ENCODE results near the gene NUBP2. TPM values are rescaled to one million over a fixed set of nuclear protein-coding genes. Genes with fewer than 3 reads are reported as not detected.

NUBP2 gene
- total and polyA plus RNA-seq, 10 of the 15 experiments (the other 5 are each of a cell fraction or from before 2014, with no cell fraction given), result 1.9 to 129 (median 51.7) TPM

- peak overlapping the region; percentile 86 for H3K4me2 ChIP-seq (ENCODE audit: control insufficient read depth, insufficient read depth)
- H3K27ac ChIP-seq (ENCODE audit: control insufficient read depth, insufficient read depth), result no peak overlapping the region
- H3K4me3 ChIP-seq, result peak overlapping the region; percentile 100; the same call in 1 of the 2 replicates
- ATAC-seq (no peak), DNase-seq (ENCODE audit: low read depth, low spot score) (no peak), FAIRE-seq (no peak)
- H3K4me1 ChIP-seq (ENCODE audit: control insufficient read depth, insufficient read depth, low read length), result peaks cover 13% of the 10 kb centered on the region
- H3K27me3 ChIP-seq (replicated peaks in 1 of 2; ENCODE audit: control insufficient read depth in 2 of 2, insufficient read depth in 2 of 2, low read length in 1 of 2), result no peaks in the 10 kb centered on the region
- no peak overlapping the region for H2AFZ ChIP-seq (ENCODE audit: control insufficient read depth, low read depth, low read length)
- ChIA-PET SMC1A (ENCODE audit: uncharacterized antibody, unreplicated experiment) (interaction anchor here (0.6 to 1.0 kb wide), 2 partner anchors 48 to 273 kb away, joined by 3 read pairs; no protein-coding TSS in a partner anchor), CTCF (no interaction called here), RAD21 (ENCODE audit: unreplicated experiment) (interaction anchor here (3.1 kb wide), 1 partner anchor 13 kb away, joined by 22 read pairs; the partner anchor contains the start of genes NUBP2 and SPSB3), POLR2A (interaction anchor here (5.8 kb wide), 1 partner anchor 13 kb away, joined by 39 read pairs; the partner anchor contains the start of genes NUBP2 and SPSB3)
- intact Hi-C loops (cut with micrococcal nuclease; ENCODE audit: unreplicated experiment), result loop anchor here (5.0 kb wide), 1 partner anchor 62 kb away; the partner anchor contains the start of gene MAPK8IP3
- in situ Hi-C loops (cut with MboI), result loop anchor here (5.0 kb wide), 1 partner anchor 57 kb away; no protein-coding TSS in a partner anchor
- peaks cover 0 to 23% of the 10 kb centered on the region in 2 experiments; a peak in 3 of 4 replicates for H3K36me3 ChIP-seq (ENCODE audit: control insufficient read depth in 2 of 2, insufficient read depth in 2 of 2, low read length in 1 of 2)
- H3K9ac ChIP-seq (ENCODE audit: control insufficient read depth, insufficient read depth, low read length), result no peak overlapping the region
- H3K9me3 ChIP-seq (replicated peaks; ENCODE audit: control insufficient read depth, insufficient read depth, low read length), result no peaks in the 10 kb centered on the region
- no TSS peak for BruUV-seq (replicated peaks)
- 82% methylated on average over 24 of the region's 27 CpGs for WGBS (ENCODE audit: insufficient coverage, insufficient replicate concordance, low lambda C conversion rate, missing lambda C conversion rate)
- no peaks in the 10 kb centered on the region for H4K20me1 ChIP-seq (ENCODE audit: control insufficient read depth, insufficient read depth)
- peaks cover 42% of the 10 kb centered on the region for H3K79me2 ChIP-seq (ENCODE audit: control insufficient read depth, insufficient read depth, low read length)
- TF ChIP-seq, protein P1, sequence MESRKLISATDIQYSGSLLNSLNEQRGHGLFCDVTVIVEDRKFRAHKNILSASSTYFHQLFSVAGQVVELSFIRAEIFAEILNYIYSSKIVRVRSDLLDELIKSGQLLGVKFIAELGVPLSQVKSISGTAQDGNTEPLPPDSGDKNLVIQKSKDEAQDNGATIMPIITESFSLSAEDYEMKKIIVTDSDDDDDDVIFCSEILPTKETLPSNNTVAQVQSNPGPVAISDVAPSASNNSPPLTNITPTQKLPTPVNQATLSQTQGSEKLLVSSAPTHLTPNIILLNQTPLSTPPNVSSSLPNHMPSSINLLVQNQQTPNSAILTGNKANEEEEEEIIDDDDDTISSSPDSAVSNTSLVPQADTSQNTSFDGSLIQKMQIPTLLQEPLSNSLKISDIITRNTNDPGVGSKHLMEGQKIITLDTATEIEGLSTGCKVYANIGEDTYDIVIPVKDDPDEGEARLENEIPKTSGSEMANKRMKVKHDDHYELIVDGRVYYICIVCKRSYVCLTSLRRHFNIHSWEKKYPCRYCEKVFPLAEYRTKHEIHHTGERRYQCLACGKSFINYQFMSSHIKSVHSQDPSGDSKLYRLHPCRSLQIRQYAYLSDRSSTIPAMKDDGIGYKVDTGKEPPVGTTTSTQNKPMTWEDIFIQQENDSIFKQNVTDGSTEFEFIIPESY (IDR thresholded peaks at IDR 0.05), result no peak
- TF ChIP-seq ZNF274 (IDR thresholded peaks at IDR 0.05; ENCODE audit: insufficient read depth, insufficient read length) (no peak), POLR2A (IDR thresholded peaks at IDR 0.05; ENCODE audit: low read depth, low read length) (peak; percentile 43; the same call in 1 of the 2 replicates), E2F4 (IDR thresholded peaks at IDR 0.05; ENCODE audit: low read depth, low read length) (no peak), RELA (IDR thresholded peaks at IDR 0.05; ENCODE audit: borderline replicate concordance, partially characterized antibody) (no peak), SIX5 (IDR thresholded peaks at IDR 0.05; ENCODE audit: low read depth, low read length, severe bottlenecking) (no peak), MEF2A (IDR thresholded peaks at IDR 0.05; ENCODE audit: insufficient read depth, low read depth, low read length) (no peak), POU2F2 (IDR thresholded peaks at IDR 0.05; ENCODE audit: borderline replicate concordance, low read depth, low read length) (0 out of 3 replicates have a peak, but pooled peaks have one; percentile 6), BCL3 (IDR thresholded peaks at IDR 0.05; ENCODE audit: borderline replicate concordance, insufficient read depth, low read depth, low read length, poor library complexity, severe bottlenecking) (peak; percentile 23), POLR2AphosphoS5 (IDR thresholded peaks at IDR 0.05; ENCODE audit: low read length) (peak; percentile 21; the same call in 1 of the 2 replicates), SUZ12 (IDR thresholded peaks at IDR 0.05; ENCODE audit: unreplicated experiment) (no peak), IRF4 (IDR thresholded peaks at IDR 0.05; ENCODE audit: low read depth, low read length) (no peak), IKZF1 (conservative IDR thresholded peaks at IDR 0.05) (no peak), ZNF622 (IDR thresholded peaks at IDR 0.05) (no peak), EED (IDR thresholded peaks at IDR 0.05; ENCODE audit: low read depth) (no peak)
- TF ChIP-seq, protein P2, sequence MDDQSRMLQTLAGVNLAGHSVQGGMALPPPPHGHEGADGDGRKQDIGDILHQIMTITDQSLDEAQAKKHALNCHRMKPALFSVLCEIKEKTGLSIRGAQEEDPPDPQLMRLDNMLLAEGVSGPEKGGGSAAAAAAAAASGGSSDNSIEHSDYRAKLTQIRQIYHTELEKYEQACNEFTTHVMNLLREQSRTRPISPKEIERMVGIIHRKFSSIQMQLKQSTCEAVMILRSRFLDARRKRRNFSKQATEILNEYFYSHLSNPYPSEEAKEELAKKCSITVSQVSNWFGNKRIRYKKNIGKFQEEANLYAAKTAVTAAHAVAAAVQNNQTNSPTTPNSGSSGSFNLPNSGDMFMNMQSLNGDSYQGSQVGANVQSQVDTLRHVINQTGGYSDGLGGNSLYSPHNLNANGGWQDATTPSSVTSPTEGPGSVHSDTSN (IDR thresholded peaks at IDR 0.05; ENCODE audit: insufficient replicate concordance, low read depth, low read length), result no peak
Observed at GRCh38 chr16:1769402-1770300, 13.1 kb upstream of the NUBP2 start.
